GM18519 (cell line): ENCODE data around the gene FNDC3A.
"Not testable (repeated sequence)": the region's sequence is repeated elsewhere in the genome, so short reads cannot be mapped to it uniquely, and the experiment has no call there.

Source experiments
- ATAC-seq: cut with Tn5 transposase; IDR thresholded peaks from one replicate; pipeline ENCODE4 v1.9.1; 2021; ENCODE audit warnings: mild to moderate bottlenecking, moderate library complexity; ENCODE audit not compliant: unreplicated experiment, low FRiP score

The FNDC3A gene

DNA sequence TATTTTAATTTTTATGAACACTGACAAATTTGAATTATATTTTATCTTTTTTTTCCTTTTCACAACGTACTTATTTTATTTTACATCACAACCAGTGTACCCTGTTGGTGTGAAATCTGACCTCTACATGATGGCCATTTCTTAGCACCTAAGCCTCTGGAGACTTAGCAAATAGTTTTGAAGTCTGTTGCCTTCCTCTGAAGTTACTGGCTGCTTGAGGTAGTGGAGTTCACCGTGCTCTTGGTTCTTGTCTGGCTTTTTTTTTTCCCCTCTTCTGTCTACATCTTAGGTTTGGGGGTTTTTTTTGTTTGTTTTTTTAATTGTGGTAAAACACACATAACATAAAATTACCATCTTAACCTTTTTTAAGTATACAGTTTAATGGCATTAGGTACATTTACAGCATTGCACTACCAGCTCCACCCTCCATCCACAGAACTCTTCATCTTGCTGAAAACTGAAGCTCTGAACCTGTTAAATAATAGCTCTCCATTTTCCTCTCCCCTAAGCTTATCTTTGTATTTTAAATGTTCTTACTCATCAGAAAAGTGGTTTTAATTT, 150.3 kb downstream of the FNDC3A start:
- no peak for ATAC-seq

DNA sequence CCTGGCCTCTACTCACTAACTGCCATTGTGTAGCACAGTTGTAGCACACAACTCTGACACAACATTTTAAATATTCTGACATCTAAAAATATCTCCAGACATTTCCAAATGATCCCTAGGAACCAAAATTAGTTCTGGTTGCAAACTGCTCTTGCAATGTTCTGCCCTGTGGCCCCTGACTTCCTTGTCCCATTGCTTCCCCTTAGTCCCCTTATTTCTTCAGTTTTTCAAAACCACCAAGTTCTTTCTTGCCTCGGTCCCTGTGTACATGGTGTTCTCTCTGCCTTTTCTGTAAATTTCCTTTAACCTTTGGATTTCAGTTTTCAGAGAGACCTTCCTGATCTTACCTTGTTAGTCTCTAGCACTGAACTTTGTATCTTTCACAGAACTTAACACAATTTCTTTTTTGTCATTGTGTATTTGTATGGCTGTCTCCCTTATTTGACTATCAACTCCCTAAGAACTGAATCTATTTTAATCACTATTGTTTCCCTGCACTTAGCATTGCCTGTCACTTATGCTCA, 156.8 kb downstream of the FNDC3A start:
- no peak for ATAC-seq

DNA sequence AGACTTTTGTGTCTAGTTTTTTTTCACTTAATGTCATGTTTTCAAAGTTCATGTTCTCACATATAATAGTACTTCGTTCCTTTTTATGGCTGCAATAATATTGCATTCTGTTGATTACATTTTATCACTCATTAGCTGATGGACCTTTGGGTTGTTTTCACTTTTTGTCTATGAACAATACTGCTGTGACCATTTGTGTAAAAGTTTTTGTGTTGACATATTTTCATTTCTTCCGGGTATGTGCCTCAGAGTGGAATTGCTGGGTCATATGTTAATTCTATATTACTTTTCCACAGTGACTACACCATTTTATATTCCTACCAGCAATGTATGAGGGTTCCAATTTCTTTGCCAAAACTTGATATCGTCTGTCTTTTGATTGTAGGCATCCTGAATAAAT, 158.6 kb downstream of the FNDC3A start:
- no peak for ATAC-seq

DNA sequence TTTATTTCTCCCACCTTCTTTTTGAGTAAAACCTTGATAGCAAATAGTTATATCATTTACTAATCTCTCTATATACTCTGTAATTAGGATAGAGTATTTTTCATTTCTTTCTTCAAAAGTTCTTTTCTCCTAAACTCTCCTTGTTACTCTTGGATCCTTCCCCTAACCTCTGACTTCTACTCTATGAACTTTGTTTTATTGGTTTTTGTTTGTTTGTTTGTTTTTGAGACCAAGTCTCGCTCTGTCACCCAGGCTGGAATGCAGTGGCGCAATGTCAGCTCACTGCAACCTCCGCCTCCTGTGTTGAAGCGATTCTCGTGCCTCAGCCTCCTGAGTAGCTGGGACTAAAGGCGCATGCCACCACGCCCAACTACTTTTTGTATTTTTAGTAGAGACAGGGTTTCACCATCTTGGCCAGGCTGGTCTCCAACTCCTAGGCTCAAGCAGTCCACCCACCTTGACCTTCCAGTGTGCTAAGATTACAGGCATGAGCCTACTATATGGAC, 161.5 kb downstream of the FNDC3A start:
- not testable (repeated sequence) for ATAC-seq

DNA sequence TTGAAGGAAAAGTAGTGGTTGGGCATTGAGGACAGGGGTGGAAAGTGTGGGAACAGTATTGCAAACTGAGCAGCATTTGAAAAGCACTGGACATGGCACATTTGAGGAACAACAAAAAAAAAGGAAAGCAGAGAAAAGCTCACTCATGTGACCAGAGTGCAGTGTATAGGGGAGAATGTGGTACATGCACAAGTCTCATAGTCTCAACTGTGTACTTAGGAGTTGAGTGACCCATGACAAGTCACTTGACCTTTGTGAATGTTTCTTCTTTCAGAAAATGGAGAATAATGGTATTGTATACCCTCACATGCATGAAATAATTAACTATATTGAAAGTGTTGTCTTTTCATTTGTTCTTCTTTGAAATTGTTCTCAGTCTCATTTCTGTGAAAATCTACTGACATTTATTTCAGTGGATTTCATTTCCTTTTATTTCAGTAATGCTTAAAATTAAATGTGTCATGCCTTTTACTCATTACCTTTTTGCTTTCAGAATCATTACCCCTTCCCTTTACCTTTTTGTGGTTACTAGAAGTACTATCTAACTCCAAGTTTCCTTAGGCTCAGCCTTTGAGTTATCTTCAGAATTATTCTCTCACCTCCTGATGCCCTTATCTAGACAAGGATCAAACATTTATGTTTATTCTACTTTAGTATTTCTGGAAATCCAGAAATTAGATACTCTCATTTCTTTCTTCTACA, 165.3 kb downstream of the FNDC3A start:
- no peak for ATAC-seq

DNA sequence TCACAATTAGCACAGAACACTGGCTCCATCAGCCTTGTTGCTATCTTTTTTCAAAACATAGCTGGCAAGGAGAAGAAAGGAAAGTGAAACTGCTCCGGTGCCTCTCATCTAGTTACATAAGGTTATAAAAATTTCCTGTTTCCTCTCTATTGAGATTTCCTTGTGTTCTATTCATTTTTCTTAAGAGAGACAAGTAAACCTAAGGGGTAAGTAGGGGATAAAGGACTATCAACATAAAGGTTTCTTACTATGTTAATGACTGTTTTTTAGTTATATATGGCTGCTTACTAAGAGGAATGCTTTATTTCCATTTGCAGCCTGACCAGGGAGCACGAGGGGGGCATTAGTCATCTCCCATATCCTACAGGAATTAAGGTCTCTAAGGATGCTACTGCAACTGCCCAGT, 171.2 kb downstream of the FNDC3A start:
- no peak for ATAC-seq

DNA sequence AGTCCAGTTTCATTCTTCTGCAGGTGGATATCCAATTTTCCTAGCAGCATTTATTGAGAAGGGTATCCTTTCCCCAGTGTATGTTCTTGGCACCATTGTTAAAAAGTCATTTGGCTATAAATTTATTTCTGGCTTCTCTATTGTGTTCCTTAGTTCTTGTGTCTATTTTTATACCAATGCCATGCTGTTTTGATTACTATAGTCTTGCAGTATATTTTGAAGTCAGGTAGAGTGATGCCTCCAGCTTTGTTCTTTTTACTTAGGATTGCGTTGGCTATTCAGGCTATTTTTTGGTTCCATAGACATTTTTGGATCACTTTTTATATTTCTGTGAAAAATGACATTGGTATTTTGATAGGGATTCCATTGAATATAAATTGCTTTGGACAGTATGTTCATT, 172.7 kb downstream of the FNDC3A start:
- no peak for ATAC-seq

DNA sequence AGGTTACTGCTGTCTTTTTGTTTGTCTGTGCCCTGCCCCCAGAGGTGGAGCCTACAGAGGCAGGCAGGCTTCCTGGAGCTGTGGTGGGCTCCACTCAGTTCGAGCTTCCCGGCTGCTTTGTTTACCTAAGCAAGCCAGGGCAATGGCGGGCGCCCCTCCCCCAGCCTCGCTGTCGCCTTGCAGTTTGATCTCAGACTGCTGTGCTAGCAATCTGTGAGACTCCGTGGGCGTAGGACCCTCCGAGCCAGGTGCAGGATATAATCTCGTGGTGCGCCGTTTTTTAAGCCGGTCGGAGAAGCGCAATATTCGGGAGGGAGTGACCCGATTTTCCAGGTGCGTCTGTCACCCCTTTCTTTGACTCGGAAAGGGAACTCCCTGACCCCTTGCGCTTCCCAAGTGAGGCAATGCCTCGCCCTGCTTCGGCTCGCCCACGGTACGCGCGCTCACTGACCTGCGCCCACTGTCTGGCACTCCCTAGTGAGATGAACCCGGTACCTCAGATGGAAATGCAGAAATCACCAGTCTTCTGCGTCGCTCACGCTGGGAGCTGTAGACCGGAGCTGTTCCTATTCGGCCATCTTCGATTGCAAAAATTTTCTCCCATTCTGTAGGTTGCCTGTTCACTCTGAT, 182.4 kb downstream of the FNDC3A start:
- ATAC-seq, result not testable (repeated sequence)

DNA sequence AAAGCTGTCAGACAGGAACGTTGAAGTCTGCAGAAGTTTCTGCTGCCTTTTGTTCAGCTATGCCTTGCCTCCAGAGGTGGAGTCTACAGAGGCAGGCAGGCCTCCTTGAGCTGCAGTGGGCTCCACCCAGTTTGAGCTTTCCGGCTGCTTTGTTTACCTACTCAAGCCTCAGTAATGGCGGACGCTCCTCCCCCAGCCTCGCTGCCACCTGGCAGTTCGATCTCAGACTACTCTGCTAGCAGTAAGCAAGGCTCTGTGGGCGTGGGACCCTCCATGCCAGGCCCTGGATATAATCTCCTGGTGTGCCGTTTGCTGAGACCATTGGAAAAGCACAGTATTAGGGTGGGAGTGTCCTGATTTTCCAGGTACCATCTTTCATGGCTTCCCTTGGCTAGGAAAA, 187.4 kb downstream of the FNDC3A start:
- not testable (repeated sequence) for ATAC-seq

DNA sequence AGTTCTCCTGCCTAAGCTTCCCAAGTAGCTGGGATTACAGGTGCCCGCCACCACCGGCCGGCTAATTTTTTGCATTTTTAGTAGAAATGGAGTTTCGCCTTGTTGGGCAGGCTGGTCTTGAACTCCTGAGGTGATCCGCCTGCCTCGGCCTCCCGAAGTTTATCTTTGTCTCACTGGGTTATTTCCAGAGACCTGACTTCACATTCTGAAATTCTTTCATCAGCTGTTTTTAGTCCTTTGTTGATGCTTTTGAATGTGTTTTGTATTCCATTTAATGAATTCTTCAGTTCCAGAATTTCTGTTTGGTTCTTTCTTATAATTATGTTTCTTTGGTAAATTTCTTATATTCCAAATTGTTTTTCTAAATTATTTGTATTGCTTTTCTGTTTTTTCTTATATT, 189.0 kb downstream of the FNDC3A start:
- ATAC-seq, result no peak

DNA sequence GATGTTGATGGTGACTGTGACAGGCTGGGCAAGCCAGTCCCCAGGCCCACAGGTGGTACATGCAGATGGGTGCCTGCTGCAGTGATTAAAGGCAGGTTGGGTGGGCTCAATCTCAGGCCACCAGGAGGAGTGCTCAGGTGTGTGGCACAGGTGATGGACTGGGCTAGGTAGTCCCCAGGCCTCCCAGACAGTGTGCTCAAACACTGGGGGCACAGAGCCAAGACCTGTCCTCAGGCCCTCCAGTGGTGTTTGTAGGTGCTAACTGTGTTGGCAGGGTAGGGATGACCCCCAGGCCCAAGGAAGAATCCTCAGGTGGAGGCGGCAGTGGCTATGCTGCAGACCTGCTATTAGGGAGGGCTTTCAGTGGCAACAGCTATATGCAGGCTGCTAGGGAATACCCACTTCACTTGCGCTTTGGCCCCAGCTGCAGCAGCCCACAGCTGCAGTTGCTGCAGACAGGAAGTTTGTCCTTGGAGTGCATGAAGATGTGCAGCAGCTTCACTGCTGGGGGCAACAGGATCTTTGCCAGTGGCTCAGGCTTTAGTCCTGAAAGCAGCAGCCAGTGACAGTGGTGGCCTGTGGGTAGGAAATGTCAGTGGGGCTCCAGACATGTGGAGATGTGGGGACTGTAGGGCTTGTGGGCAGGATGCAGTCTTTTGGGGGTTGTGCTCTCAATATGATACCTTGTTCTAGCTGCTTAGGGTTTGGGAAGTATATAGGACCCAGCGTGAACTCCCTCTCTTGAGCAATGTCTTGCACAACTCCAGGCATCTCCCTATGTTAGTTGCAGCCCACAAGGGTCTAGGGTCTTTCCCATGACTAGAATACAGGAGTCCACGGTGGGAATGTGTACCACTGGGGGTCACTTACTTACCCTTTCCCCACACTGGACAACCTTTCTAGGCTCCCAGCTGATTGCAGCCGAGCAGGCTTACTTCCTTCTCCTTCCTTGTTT, 190.4 kb downstream of the FNDC3A start:
- no peak for ATAC-seq

DNA sequence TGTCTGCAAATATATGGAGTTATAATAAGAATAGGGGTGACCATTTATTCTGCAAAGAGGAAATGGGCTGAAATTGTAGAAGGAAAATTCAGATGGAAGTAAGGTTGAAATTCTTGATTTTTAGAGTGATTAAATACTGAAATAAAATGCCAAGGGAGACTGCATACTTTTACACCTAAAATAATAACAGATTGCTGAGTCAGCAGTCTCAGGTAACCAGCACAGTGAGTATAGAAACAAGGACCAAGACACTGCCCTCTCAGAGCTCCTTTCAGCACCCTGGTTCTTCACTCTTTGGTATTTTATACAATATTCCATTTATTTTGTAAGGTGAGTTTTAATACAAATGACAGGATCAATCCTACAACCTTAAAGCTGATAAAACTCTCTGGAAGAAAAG, 195.6 kb downstream of the FNDC3A start:
- ATAC-seq, result no peak

DNA sequence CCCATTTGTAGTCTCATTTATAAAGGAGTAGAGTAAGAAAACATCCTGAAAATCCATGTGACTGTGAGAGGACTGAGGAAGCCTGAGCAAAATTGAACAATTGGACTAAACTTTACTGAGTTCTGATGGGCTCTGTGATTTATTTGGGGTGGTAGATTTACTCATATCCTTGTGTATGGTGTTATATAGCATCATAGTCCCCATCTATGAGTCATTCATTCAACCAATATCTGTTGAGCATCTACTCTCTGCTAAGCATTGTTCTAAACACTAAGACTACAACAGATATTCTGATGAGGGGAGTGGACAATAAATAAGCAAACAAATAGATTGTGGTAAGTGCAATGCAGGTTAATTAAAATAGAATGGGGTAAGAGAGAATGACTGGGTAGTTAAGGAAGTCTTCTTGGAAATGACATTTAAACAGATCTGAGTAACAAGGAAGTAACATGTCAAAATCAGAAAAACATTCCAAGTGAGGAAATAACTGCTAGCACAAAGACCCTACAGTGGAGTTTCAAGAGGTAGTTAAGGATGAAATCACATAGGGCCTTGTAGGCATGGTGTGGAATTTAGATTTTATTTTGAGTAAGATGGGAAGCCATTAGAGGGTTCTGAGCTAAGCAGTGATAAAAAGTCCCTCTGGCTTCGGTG, 208.1 kb downstream of the FNDC3A start:
- ATAC-seq, result no peak

DNA sequence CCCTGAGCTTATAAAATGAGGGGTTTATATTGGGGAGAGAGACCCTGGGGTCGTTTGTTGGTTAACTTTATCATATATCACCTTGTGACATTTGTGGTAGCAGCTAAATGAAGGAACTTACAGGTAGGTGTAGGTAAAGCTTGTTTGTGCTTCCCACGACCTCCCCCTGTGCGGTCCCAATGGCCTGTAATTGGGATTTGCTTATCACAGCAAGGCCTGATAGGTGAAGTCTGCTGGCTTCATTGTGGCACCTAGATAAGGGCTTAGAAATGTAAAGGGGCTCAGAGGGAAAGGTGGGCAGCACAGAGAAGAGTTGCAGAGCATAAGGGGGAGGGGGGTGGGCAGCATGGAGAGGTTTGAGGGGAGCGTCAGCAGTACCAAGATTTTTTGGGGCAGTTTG, 208.9 kb downstream of the FNDC3A start:
- ATAC-seq, result no peak

DNA sequence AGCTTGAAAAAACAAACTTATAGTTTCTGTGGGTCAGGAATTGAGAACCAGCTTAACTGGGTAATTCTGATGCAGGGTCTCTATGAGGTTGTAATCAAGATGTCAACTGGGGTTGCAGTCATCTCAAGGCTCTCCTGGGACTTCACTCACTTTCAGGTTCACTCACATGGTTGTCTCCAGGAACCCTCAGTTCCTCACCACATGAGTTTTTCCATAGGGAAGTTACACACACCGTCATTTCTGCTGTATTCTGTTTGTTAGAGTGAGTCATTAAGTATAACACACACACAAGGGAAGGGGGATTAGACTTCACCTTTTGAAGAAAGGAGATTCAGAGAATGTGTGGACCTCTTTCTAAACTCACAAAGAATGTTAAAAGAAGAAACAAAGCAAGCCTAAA, 209.6 kb downstream of the FNDC3A start:
- ATAC-seq, result no peak

DNA sequence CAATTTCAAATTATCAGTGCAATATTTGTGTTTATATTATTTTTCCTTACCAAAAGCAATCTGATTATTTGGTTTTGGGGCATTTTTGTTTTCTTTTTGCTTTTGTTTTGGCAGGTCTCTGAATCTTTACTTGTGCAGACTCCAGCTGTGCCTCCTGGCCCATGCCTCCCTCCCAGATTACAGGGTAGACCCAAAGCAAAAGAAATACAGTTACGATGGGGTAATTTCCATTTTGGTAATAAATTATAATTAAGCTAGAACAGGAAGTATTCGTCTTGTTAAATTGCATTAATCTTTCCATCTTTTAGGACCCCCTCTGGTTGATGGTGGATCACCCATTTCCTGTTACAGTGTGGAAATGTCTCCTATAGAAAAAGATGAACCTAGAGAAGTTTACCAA, 215.2 kb downstream of the FNDC3A start:
- ATAC-seq, result no peak

DNA sequence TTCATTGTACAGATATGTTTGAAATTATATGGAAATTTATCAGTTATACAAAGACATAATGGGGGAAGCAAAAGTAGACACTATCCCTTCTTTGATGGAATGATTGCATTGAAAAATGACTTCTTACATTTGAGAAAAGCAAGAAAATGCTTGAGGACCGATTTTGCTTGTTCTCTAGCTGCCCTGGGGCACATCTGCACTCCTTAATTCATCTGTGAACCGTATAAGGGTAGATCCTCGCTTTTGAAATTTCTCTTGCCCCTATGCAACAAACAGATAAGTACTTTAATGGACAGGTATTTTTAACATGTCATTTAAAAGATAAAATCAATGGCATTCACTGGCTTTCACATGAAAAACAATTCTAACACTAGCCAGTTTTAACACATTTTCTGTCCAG, 230.9 kb downstream of the FNDC3A start:
- no peak for ATAC-seq

DNA sequence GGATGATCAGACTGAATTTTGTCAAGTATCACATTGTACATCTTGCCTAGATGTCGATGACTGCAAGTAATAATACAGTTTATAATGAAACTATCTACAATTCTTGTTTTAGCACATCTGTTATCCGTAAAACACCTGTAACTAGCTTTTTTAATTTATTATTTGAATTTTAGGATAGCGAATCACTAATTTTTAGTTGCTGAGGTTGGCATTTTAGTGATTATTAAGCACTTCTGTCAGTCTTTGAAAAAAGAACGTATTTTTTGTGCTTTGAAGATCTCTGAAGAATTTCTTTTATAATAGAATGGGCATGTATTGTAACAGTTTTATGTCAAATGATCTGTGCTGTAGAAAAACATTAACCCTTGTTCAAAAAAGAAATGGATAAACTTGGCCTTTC, 232.9 kb downstream of the FNDC3A start:
- no peak for ATAC-seq

DNA sequence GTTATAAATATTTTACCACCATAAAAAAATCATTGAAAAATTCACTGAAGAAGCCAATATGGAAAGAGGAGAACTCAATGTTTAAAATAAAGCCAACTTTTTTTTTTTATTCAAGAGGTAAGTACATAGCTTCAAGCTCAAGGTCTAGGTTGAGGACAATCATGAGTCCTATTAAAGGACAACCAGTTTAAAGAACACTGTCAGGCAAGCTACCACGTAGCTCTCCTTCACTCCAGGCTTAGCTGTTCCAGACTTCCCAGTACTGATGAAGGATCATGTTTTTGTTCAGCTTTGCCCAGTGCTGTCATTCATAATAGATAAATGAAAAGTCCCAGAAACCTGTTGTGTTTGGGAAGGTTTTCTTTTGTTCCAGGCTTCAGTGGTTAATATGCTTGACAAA, 234.4 kb downstream of the FNDC3A start:
- no peak for ATAC-seq

DNA sequence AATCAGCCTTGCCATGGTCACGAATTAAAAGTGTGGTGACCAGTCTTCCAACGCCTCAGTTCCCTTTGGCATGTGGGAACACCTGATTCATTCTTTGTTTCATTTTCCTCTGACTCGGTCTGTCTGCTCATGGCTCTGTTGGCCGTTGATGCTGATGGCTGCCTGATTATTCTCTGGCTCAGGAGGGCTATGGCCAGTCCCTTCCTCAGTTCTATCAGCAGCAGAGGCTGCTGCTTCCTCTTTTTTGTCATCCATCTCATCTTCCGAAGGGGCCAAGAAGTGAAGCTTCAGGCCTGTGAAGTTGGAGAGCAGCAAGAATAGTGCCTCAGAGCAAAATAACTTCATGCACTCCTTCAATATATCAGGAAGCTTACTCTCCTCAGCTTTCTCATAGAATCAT, 235.0 kb downstream of the FNDC3A start:
- ATAC-seq, result no peak
